Measurements from ENCODE around the gene ALG1. TPM values are rescaled to one million over a fixed set of nuclear protein-coding genes. Genes with fewer than 3 reads are reported as not detected.

Gene ALG1
- total and polyA plus RNA-seq, 4 donors, result 1.9 to 15.6 (median 9.5) TPM

- Histone ChIP-seq H3K4me1 (ENCODE audit: control insufficient read depth in 1 of 2, insufficient read depth in 2 of 2, low read length in 2 of 2) (no peaks in the 10 kb centered on the region), H3K4me3 (ENCODE audit: low read length in 2 of 2) (no peak overlapping the region), H3K9me3 (ENCODE audit: control insufficient read depth, low read length) (no peaks in the 10 kb centered on the region), H3K27me3 (ENCODE audit: control insufficient read depth in 1 of 2, insufficient read depth in 2 of 2, low read length in 1 of 2) (no peaks in the 10 kb centered on the region), H3K36me3 (ENCODE audit: control insufficient read depth in 1 of 2, insufficient read depth in 2 of 2, low read length in 1 of 2) (no peaks in the 10 kb centered on the region), H3K27ac (ENCODE audit: low read depth in 1 of 2, low read length in 2 of 2) (no peak overlapping the region)
- intact Hi-C loops (cut with DNase I), result no loop called here
- WGBS, 2 donors, result 34 to 42% methylated on average over 7 of the region's 7 CpGs
- DNase-seq (peak in 1 of 2 donors; percentile 65), ATAC-seq (ENCODE audit: low FRiP score) (no peak)
Observed at GRCh38 chr16:5058476-5058875, 13.2 kb upstream of the ALG1 start.

DNA sequence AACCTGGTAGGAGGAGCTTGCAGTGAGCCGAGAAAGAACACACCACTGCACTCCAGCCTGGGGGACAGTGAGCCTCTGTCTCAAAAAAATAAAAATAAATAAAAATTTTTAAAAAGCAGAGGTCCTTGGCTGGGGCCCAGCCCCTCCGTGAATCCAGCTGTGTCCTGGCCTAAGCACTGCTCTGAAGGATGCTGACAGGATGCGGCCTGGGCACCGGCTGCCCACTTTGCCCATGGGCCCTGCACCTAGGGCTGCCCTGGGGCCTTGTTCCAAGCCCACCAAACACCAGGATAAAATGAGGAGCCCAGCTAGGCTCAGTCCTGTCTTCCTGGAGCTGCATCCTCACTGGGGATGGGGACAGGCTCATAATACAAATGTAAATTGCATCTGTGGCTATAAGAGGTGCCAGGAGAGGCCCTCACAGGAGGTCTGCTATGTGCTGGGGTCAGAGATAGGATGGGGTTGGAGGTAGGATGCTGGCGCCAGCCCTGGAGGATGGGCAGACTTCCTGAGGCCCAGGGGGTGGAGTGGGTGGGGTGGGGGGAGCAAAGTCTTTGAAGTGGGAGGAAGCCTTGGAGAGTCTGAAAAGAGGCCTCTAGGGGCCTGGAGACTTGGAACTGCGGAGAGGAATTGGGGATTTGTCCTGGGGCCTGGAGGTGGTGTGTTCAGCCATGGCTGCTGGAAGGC is 12.1 kb upstream of the ALG1 start:
- WGBS, 2 donors, result 73 to 80% methylated on average over 6 of the region's 6 CpGs
- Histone ChIP-seq H3K27ac (ENCODE audit: low read depth in 1 of 2, low read length in 2 of 2) (no peak overlapping the region), H3K27me3 (ENCODE audit: control insufficient read depth in 1 of 2, insufficient read depth in 2 of 2, low read length in 1 of 2) (no peaks in the 10 kb centered on the region), H3K4me3 (ENCODE audit: low read length in 2 of 2) (no peak overlapping the region), H3K36me3 (ENCODE audit: control insufficient read depth in 1 of 2, insufficient read depth in 2 of 2, low read length in 1 of 2) (no peaks in the 10 kb centered on the region), H3K9me3 (ENCODE audit: control insufficient read depth, low read length) (no peaks in the 10 kb centered on the region), H3K4me1 (ENCODE audit: control insufficient read depth in 1 of 2, insufficient read depth in 2 of 2, low read length in 2 of 2) (no peaks in the 10 kb centered on the region)
- DNase-seq, result peak in 1 of 2 donors; percentile 55
- no peak for ATAC-seq (ENCODE audit: low FRiP score)
- intact Hi-C loops (cut with DNase I), result no loop called here

- H3K27me3 ChIP-seq (ENCODE audit: control insufficient read depth in 1 of 2, insufficient read depth in 2 of 2, low read length in 1 of 2), result no peaks in the 10 kb centered on the region
- intact Hi-C loops (cut with DNase I), result no loop called here
- H3K4me3 ChIP-seq (ENCODE audit: low read length in 2 of 2), result no peak overlapping the region
- no peak overlapping the region for H3K27ac ChIP-seq (ENCODE audit: low read depth in 1 of 2, low read length in 2 of 2)
- H3K9me3 ChIP-seq (ENCODE audit: control insufficient read depth, low read length), result no peaks in the 10 kb centered on the region
- WGBS, 2 donors, result 75 to 77% methylated on average over 10 of the region's 10 CpGs
- no peaks in the 10 kb centered on the region for H3K4me1 ChIP-seq (ENCODE audit: control insufficient read depth in 1 of 2, insufficient read depth in 2 of 2, low read length in 2 of 2)
- ATAC-seq (ENCODE audit: low FRiP score), result no peak
- peak in 1 of 2 donors; percentile 38 for DNase-seq
- H3K36me3 ChIP-seq (ENCODE audit: control insufficient read depth in 1 of 2, insufficient read depth in 2 of 2, low read length in 1 of 2), result no peaks in the 10 kb centered on the region
Observed at GRCh38 chr16:5060073-5060641, 11.5 kb upstream of the ALG1 start.

DNA sequence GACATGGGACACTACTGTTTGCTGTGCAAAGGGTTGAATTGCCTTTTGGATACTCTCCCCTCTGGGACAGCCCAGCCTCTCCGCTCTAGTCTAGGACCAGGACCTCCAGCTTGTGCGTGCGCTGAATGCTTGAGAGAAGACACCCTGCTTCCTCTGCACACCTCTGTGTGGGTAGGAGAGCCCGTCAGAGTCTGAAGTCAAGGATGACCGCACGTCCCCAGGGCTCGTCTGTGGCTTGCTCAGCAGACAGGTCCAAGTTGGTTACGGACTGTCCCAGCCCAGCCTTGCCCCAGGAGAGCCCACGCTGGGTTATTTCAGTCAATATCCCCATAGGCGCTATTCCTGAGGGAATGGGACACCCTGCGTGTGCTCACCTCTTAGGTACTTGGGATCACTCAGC is 9.6 kb upstream of the ALG1 start:
- Histone ChIP-seq H3K36me3 (ENCODE audit: control insufficient read depth in 1 of 2, insufficient read depth in 2 of 2, low read length in 1 of 2) (no peaks in the 10 kb centered on the region), H3K4me1 (ENCODE audit: control insufficient read depth in 1 of 2, insufficient read depth in 2 of 2, low read length in 2 of 2) (no peaks in the 10 kb centered on the region), H3K27me3 (ENCODE audit: control insufficient read depth in 1 of 2, insufficient read depth in 2 of 2, low read length in 1 of 2) (no peaks in the 10 kb centered on the region), H3K9me3 (ENCODE audit: control insufficient read depth, low read length) (no peaks in the 10 kb centered on the region), H3K4me3 (ENCODE audit: low read length in 2 of 2) (no peak overlapping the region), H3K27ac (ENCODE audit: low read depth in 1 of 2, low read length in 2 of 2) (no peak overlapping the region)
- DNase-seq, result peak in 1 of 2 donors; percentile 42
- intact Hi-C loops (cut with DNase I), result no loop called here
- WGBS, 2 donors, result 81 to 82% methylated on average over 11 of the region's 11 CpGs
- ATAC-seq (ENCODE audit: low FRiP score), result no peak

- Histone ChIP-seq H3K36me3 (ENCODE audit: control insufficient read depth in 1 of 2, insufficient read depth in 2 of 2, low read length in 1 of 2) (no peaks in the 10 kb centered on the region), H3K4me3 (ENCODE audit: low read length in 2 of 2) (no peak overlapping the region), H3K27ac (ENCODE audit: low read depth in 1 of 2, low read length in 2 of 2) (no peak overlapping the region), H3K4me1 (ENCODE audit: control insufficient read depth in 1 of 2, insufficient read depth in 2 of 2, low read length in 2 of 2) (no peaks in the 10 kb centered on the region), H3K9me3 (ENCODE audit: control insufficient read depth, low read length) (no peaks in the 10 kb centered on the region), H3K27me3 (ENCODE audit: control insufficient read depth in 1 of 2, insufficient read depth in 2 of 2, low read length in 1 of 2) (no peaks in the 10 kb centered on the region)
- DNase-seq (peak in 1 of 2 donors; percentile 59), ATAC-seq (ENCODE audit: low FRiP score) (no peak)
- intact Hi-C loops (cut with DNase I), result no loop called here
- WGBS, 2 donors, result 60 to 67% methylated on average over 19 of the region's 19 CpGs
Observed at GRCh38 chr16:5062790-5063765, 8.6 kb upstream of the ALG1 start.

DNA sequence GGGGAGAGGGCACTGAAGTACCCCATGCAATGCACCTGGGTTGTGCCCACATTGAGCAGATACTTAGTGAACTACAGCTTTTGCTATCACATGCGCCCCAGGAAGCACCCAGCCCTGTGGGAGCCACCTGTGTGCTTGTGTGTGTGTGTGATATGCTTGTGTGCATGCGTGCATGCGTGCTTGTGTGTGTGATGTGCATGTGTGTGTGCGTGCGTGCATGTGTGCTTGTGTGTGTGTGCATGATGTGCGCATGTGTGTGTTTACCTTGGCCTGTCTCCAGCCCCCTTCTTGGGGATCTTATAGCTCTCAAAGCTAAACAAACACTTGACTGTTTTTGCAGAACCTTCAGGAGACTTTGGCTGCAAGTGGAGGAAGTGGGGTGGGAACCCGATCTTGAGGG is 6.7 kb upstream of the ALG1 start:
- Histone ChIP-seq H3K4me1 (ENCODE audit: control insufficient read depth in 1 of 2, insufficient read depth in 2 of 2, low read length in 2 of 2) (no peaks in the 10 kb centered on the region), H3K4me3 (ENCODE audit: low read length in 2 of 2) (no peak overlapping the region), H3K9me3 (ENCODE audit: control insufficient read depth, low read length) (no peaks in the 10 kb centered on the region), H3K27me3 (ENCODE audit: control insufficient read depth in 1 of 2, insufficient read depth in 2 of 2, low read length in 1 of 2) (no peaks in the 10 kb centered on the region), H3K36me3 (ENCODE audit: control insufficient read depth in 1 of 2, insufficient read depth in 2 of 2, low read length in 1 of 2) (no peaks in the 10 kb centered on the region), H3K27ac (ENCODE audit: low read depth in 1 of 2, low read length in 2 of 2) (no peak overlapping the region)
- DNase-seq (peak in 1 of 2 donors; percentile 22), ATAC-seq (ENCODE audit: low FRiP score) (no peak)
- intact Hi-C loops (cut with DNase I), result no loop called here
- 27 to 30% methylated on average over 7 of the region's 7 CpGs for WGBS, 2 donors

- Histone ChIP-seq H3K27me3 (ENCODE audit: control insufficient read depth in 1 of 2, insufficient read depth in 2 of 2, low read length in 1 of 2) (no peaks in the 10 kb centered on the region), H3K4me1 (ENCODE audit: control insufficient read depth in 1 of 2, insufficient read depth in 2 of 2, low read length in 2 of 2) (no peaks in the 10 kb centered on the region), H3K9me3 (ENCODE audit: control insufficient read depth, low read length) (no peaks in the 10 kb centered on the region), H3K4me3 (ENCODE audit: low read length in 2 of 2) (no peak overlapping the region), H3K27ac (ENCODE audit: low read depth in 1 of 2, low read length in 2 of 2) (no peak overlapping the region), H3K36me3 (ENCODE audit: control insufficient read depth in 1 of 2, insufficient read depth in 2 of 2, low read length in 1 of 2) (no peaks in the 10 kb centered on the region)
- intact Hi-C loops (cut with DNase I), result no loop called here
- DNase-seq (peak in 1 of 2 donors; percentile 64), ATAC-seq (ENCODE audit: low FRiP score) (peak; percentile 66)
- 23 to 24% methylated on average over 8 of the region's 8 CpGs for WGBS, 2 donors
Observed at GRCh38 chr16:5065326-5065725, 6.3 kb upstream of the ALG1 start.

GRCh38 chr16:5065813-5066212 is 5.8 kb upstream of the ALG1 start, which contains the start of gene C16orf89:
Gene C16orf89 (minus strand): TSS chr16:5065956. CDS start chr16:5065908, 48 bp downstream.
- no peak within 1 kb of the TSS for H3K4me3 ChIP-seq (ENCODE audit: low read length in 2 of 2)
- DNase-seq (peak in 1 of 2 donors; percentile 73), ATAC-seq (ENCODE audit: low FRiP score) (peak; percentile 81)
- intact Hi-C loops (cut with DNase I), result no loop called here
- 21 to 26% methylated on average over 10 of the region's 10 CpGs for WGBS, 2 donors
- H3K27ac ChIP-seq (ENCODE audit: low read depth in 1 of 2, low read length in 2 of 2), result no peak within 1 kb of the TSS
- no peaks in the 10 kb centered on the region for H3K27me3 ChIP-seq (ENCODE audit: control insufficient read depth in 1 of 2, insufficient read depth in 2 of 2, low read length in 1 of 2)
- H3K4me1 ChIP-seq (ENCODE audit: control insufficient read depth in 1 of 2, insufficient read depth in 2 of 2, low read length in 2 of 2), result no peaks in the 10 kb centered on the region
- no peaks in the 10 kb centered on the region for H3K9me3 ChIP-seq (ENCODE audit: control insufficient read depth, low read length)
- no peaks in the 10 kb centered on the region for H3K36me3 ChIP-seq (ENCODE audit: control insufficient read depth in 1 of 2, insufficient read depth in 2 of 2, low read length in 1 of 2)

Data from aorta (tissue), 5 donors.